Measurements from ENCODE around the gene EEF1AKMT4.
A peak's percentile ranks its signal among the peaks of the same experiment; 100 is the strongest.

EEF1AKMT4 gene

GRCh38 chr3:184235381-184236032 lies 14.0 kb upstream of the EEF1AKMT4 start:
- DNase-seq (ENCODE audit: low read depth in 2 of 2): no peak

- no peak for DNase-seq (ENCODE audit: low read depth in 2 of 2)
Measured at GRCh38 chr3:184236033-184236410, 13.4 kb upstream of the EEF1AKMT4 start.

GRCh38 chr3:184236636-184237035 lies 12.8 kb upstream of the EEF1AKMT4 start:
- no peak for DNase-seq (ENCODE audit: low read depth in 2 of 2)

- no peak for DNase-seq (ENCODE audit: low read depth in 2 of 2)
Measured at GRCh38 chr3:184237211-184237610, 12.3 kb upstream of the EEF1AKMT4 start.

- DNase-seq (ENCODE audit: low read depth in 2 of 2): no peak
Measured at GRCh38 chr3:184237807-184238206, 11.7 kb upstream of the EEF1AKMT4 start.

- no peak for DNase-seq (ENCODE audit: low read depth in 2 of 2)
Measured at GRCh38 chr3:184238246-184238818, 11.1 kb upstream of the EEF1AKMT4 start.

- DNase-seq (ENCODE audit: low read depth in 2 of 2): no peak
Measured at GRCh38 chr3:184239221-184239620, 10.3 kb upstream of the EEF1AKMT4 start.

- DNase-seq (ENCODE audit: low read depth in 2 of 2): no peak
Measured at GRCh38 chr3:184239708-184240107, 9.8 kb upstream of the EEF1AKMT4 start.

- DNase-seq (ENCODE audit: low read depth in 2 of 2): no peak
Measured at GRCh38 chr3:184240384-184241140, 8.9 kb upstream of the EEF1AKMT4 start.

GRCh38 chr3:184241141-184241446 lies 8.4 kb upstream of the EEF1AKMT4 start:
- DNase-seq (ENCODE audit: low read depth in 2 of 2): no peak

GRCh38 chr3:184241447-184242296 lies 7.8 kb upstream of the EEF1AKMT4 start:
- DNase-seq (ENCODE audit: low read depth in 2 of 2): no peak

GRCh38 chr3:184242297-184242685 lies 7.2 kb upstream of the EEF1AKMT4 start:
- no peak for DNase-seq (ENCODE audit: low read depth in 2 of 2)

GRCh38 chr3:184248454-184249411 lies 739 bp upstream of the EEF1AKMT4 start, which contains the start of gene ALG3:
Gene ALG3, minus strand, starts transcription at chr3:184248962. Its CDS starts 22 bp downstream, at chr3:184248940.
- peak; percentile 64 to 85 for DNase-seq (ENCODE audit: low read depth in 2 of 2)

- peak; percentile 77 to 80 for DNase-seq (ENCODE audit: low read depth in 2 of 2)
Measured at GRCh38 chr3:184250167-184250828, 826 bp downstream of the EEF1AKMT4 start.

- DNase-seq (ENCODE audit: low read depth in 2 of 2): no peak
Measured at GRCh38 chr3:184255291-184256039, 6.0 kb downstream of the EEF1AKMT4 start.

GRCh38 chr3:184257083-184257915 lies 7.8 kb downstream of the EEF1AKMT4 start:
- DNase-seq (ENCODE audit: low read depth in 2 of 2): no peak

- DNase-seq (ENCODE audit: low read depth in 2 of 2): no peak
Measured at GRCh38 chr3:184258926-184259325, 9.5 kb downstream of the EEF1AKMT4 start.

- DNase-seq (ENCODE audit: low read depth in 2 of 2): no peak
Measured at GRCh38 chr3:184259396-184259877, 10.0 kb downstream of the EEF1AKMT4 start.

All from stimulated activated CD4-positive, alpha-beta T cell treated with anti-CD3 and anti-CD28 coated beads, Interleukin-1b, Interleukin-23, amount 100 ng/mL, for 1 hour (primary cell).